IMR-90 (cell line): ENCODE results near the gene NCAM1. TPM values are rescaled to one million over a fixed set of nuclear protein-coding genes. Genes with fewer than 3 reads are reported as not detected.

ENCODE experiments used
- ATAC-seq: fragments of 200-7000 bp; cut with Tn5 transposase; 2 replicates; pipeline ENCODE4 v1.9.1; 2020; ENCODE audit warnings: low read depth, mild to moderate bottlenecking, moderate library complexity
- BruUV-seq: library from RNA; stranded (reverse); fragments of 400-500 nt; replicated peaks from 2 replicates; lab custom pipeline; 2021; lab: Mats Ljungman, UMichigan
- CTCF ChIA-PET: fragments of 300-600 bp; formaldehyde crosslinking; extraction: SDS; loops from one replicate; lab custom pipeline; 2021; ENCODE audit warnings: antibody characterized with exemption; lab: Yijun Ruan, JAX
- POLR2A ChIA-PET: fragments of 300-600 bp; sonication (Branson Sonifier 250); formaldehyde crosslinking; loops from one replicate; lab custom pipeline; 2022; ENCODE audit warnings: antibody characterized with exemption; ENCODE audit not compliant: unreplicated experiment; lab: Charles Lee
- DNase-seq: peaks from one replicate; pipeline ENCODE4 v3.0.0; 2013
- H2AFZ ChIP-seq: replicated peaks from 2 replicates; pipeline ENCODE3; 2013; ENCODE audit warnings: low read length, mild to moderate bottlenecking; ENCODE audit not compliant: poor library complexity
- H2AK5ac ChIP-seq: 2 replicates; pipeline ENCODE4 v1.6.1; 2013; ENCODE audit warnings: low read depth, low read length, inconsistent platforms
- H2AK9ac ChIP-seq: replicated peaks from 2 replicates; pipeline ENCODE3; 2013; ENCODE audit warnings: mild to moderate bottlenecking, low read depth, low read length, moderate library complexity; ENCODE audit not compliant: poor library complexity
- H2BK120ac ChIP-seq: 2 replicates; pipeline ENCODE4 v1.6.1; 2013; ENCODE audit warnings: low read depth, low read length, inconsistent platforms
- H2BK15ac ChIP-seq: 3 replicates; pipeline ENCODE4 v1.6.1; 2013; ENCODE audit warnings: low read depth, low read length, inconsistent platforms
- H2BK20ac ChIP-seq: 2 replicates; pipeline ENCODE4 v1.6.1; 2013; ENCODE audit warnings: low read depth, mild to moderate bottlenecking, inconsistent platforms, low read length, moderate library complexity
- H2BK5ac ChIP-seq: 2 replicates; pipeline ENCODE4 v1.6.1; 2013; ENCODE audit warnings: mild to moderate bottlenecking, low read depth, low read length, inconsistent platforms; ENCODE audit not compliant: poor library complexity, severe bottlenecking
- H3K14ac ChIP-seq: replicated peaks from 2 replicates; pipeline ENCODE4 v1.6.1; 2013; ENCODE audit warnings: low read depth, low read length, inconsistent platforms
- H3K18ac ChIP-seq: 2 replicates; pipeline ENCODE4 v1.6.1; 2013; ENCODE audit warnings: low read depth, low read length, control low read depth
- H3K23ac ChIP-seq: 2 replicates; pipeline ENCODE4 v1.6.1; 2013; ENCODE audit warnings: low read depth, low read length, inconsistent platforms
- H3K27ac ChIP-seq: 2 replicates; pipeline ENCODE4 v1.5.1; 2013; ENCODE audit warnings: mild to moderate bottlenecking, control low read depth, low read length; ENCODE audit not compliant: insufficient read depth
- H3K27me3 ChIP-seq: 2 replicates; pipeline ENCODE4 v1.6.1; 2013; ENCODE audit warnings: low read length; ENCODE audit not compliant: control insufficient read depth, insufficient read depth
- H3K36me3 ChIP-seq: 2 replicates; pipeline ENCODE4 v1.6.1; 2013; ENCODE audit warnings: low read length, mixed read lengths; ENCODE audit not compliant: control insufficient read depth, insufficient read depth
- H3K4ac ChIP-seq: 2 replicates; pipeline ENCODE4 v1.6.1; 2013; ENCODE audit warnings: low read depth, low read length, inconsistent platforms
- H3K4me1 ChIP-seq: 2 replicates; pipeline ENCODE4 v1.6.1; 2013; ENCODE audit warnings: low read length, mixed read lengths; ENCODE audit not compliant: control insufficient read depth, insufficient read depth
- H3K4me2 ChIP-seq: 2 replicates; pipeline ENCODE4 v1.6.1; 2013; ENCODE audit warnings: low read depth, mild to moderate bottlenecking, control low read depth, low read length, moderate library complexity
- H3K4me3 ChIP-seq: 2 replicates; pipeline ENCODE4 v1.5.1; 2013; ENCODE audit warnings: low read depth, mild to moderate bottlenecking, control low read depth, low read length, moderate library complexity; ENCODE audit not compliant: insufficient read depth
- H3K56ac ChIP-seq: 2 replicates; pipeline ENCODE4 v1.6.1; 2013; ENCODE audit warnings: low read length, inconsistent platforms; ENCODE audit not compliant: insufficient read depth; ENCODE audit errors: extremely low read depth
- H3K79me1 ChIP-seq, 2 experiments: 2 replicates each; pipeline ENCODE4 v1.6.1; 2013; ENCODE audit warnings: low read length in 2 of 2, inconsistent platforms in 1 of 2, low read depth in 1 of 2
- H3K9ac ChIP-seq: 2 replicates; pipeline ENCODE4 v1.6.1; 2013; ENCODE audit warnings: low read depth, low read length, control low read depth
- H3K9me1 ChIP-seq: 2 replicates; pipeline ENCODE4 v1.6.1; 2013; ENCODE audit warnings: low read length, inconsistent platforms; ENCODE audit not compliant: insufficient read depth
- H3K9me3 ChIP-seq: 2 replicates; pipeline ENCODE4 v1.6.1; 2013; ENCODE audit warnings: low read length; ENCODE audit not compliant: control insufficient read depth, insufficient read depth
- H4K20me1 ChIP-seq: 2 replicates; pipeline ENCODE4 v1.6.1; 2013; ENCODE audit warnings: low read length, inconsistent platforms; ENCODE audit not compliant: insufficient read depth
- H4K5ac ChIP-seq: 2 replicates; pipeline ENCODE4 v1.6.1; 2013; ENCODE audit warnings: mild to moderate bottlenecking, low read depth, low read length, control low read depth
- H4K8ac ChIP-seq, 2 experiments: 2 replicates each; pipeline ENCODE4 v1.6.1; 2013; ENCODE audit warnings: low read depth in 2 of 2, low read length in 2 of 2, control low read depth in 1 of 2, inconsistent platforms in 1 of 2
- H4K91ac ChIP-seq: 2 replicates; pipeline ENCODE4 v1.6.1; 2013; ENCODE audit warnings: low read depth, low read length, inconsistent platforms; ENCODE audit not compliant: insufficient read depth
- POLR2A ChIP-seq: IDR thresholded peaks from 2 replicates; pipeline ENCODE4 v1.6.1; 2012; ENCODE audit warnings: mild to moderate bottlenecking, low read depth, low read length
- WGBS, 2 experiments: methylation state at CpG; one replicate each; pipeline versions ENCODE4 v1.1.5 to v1.1.7; 2013; ENCODE audit warnings: missing lambda C conversion rate in 2 of 2; ENCODE audit not compliant: insufficient read length in 1 of 2; ENCODE audit errors: extremely low coverage in 2 of 2; 5-methylcytosine and 5-hydroxymethylcytosine counted together
- dilution Hi-C: fragments of 300-500 bp; cut with HindIII; formaldehyde crosslinking; loops from one replicate; pipeline ENCODE4 v1.14.3; 2018; ENCODE audit warnings: low sequenced_read_pairs; ENCODE audit not compliant: unreplicated experiment
- in situ Hi-C: fragments of 300-500 bp; cut with MboI; formaldehyde crosslinking; loops from 3 replicates; pipeline ENCODE4 v1.14.3; 2019; ENCODE audit warnings: low sequenced_read_pairs, inconsistent platforms, mixed read lengths
- intact Hi-C: fragments of 100-400 bp; cut with micrococcal nuclease; formaldehyde crosslinking; loops from 2 replicates; pipeline ENCODE4 v1.10.0; 2022
- polyA plus RNA-seq, 3 experiments: library from polyadenylated mRNA; depleted of rRNA; stranded (reverse); fragments of >200 nt; gene quantifications; 2 replicates each; pipeline ENCODE4 v1.2.3, GENCODE V29; 2012; ENCODE audit warnings: low replicate concordance in 1 of 3
- total RNA-seq: library from RNA; depleted of rRNA; stranded (reverse); fragments of >200 nt; gene quantifications from 2 replicates; pipeline ENCODE4 v1.2.3, GENCODE V29; 2012

Gene NCAM1
- total and polyA plus RNA-seq, 2 of the 4 experiments (the other 2 are of a cell fraction), result 0.09 to 0.18 TPM

- peaks cover 9% of the 10 kb centered on the region for H3K9me3 ChIP-seq
- H3K4me2 ChIP-seq, result no peak overlapping the region
- dilution Hi-C loops (no loop called here), intact Hi-C loops (no loop called here), in situ Hi-C loops (no loop called here)
- no peak overlapping the region for H3K27ac ChIP-seq
- no peak overlapping the region for H4K5ac ChIP-seq
- no peak for TF ChIP-seq POLR2A
- H4K91ac ChIP-seq, result no peak overlapping the region
- H3K4ac ChIP-seq, result no peak overlapping the region
- no peaks in the 10 kb centered on the region for H4K20me1 ChIP-seq
- BruUV-seq, result no TSS peak
- no peak for ATAC-seq
- H2AFZ ChIP-seq, result no peak overlapping the region
- no peaks in the 10 kb centered on the region for H3K9me1 ChIP-seq
- no peak overlapping the region for H3K9ac ChIP-seq
- no peak overlapping the region for H3K14ac ChIP-seq
- no peak overlapping the region for H3K56ac ChIP-seq
- H2BK15ac ChIP-seq, result no peak overlapping the region
- no peak overlapping the region for H2AK5ac ChIP-seq
- H2BK20ac ChIP-seq, result no peak overlapping the region
- no peaks in the 10 kb centered on the region for H3K36me3 ChIP-seq
- H3K79me1 ChIP-seq, result no peaks in the 10 kb centered on the region
- H3K4me1 ChIP-seq, result no peaks in the 10 kb centered on the region
- no peak overlapping the region for H4K8ac ChIP-seq
- no CpG with 5 or more reads among the region's 15 CpGs for WGBS, 2 experiments
- no peak overlapping the region for H3K18ac ChIP-seq
- DNase-seq, result no peak
- no peak overlapping the region for H3K4me3 ChIP-seq
- CTCF ChIA-PET, result no interaction called here
- H3K27me3 ChIP-seq, result no peaks in the 10 kb centered on the region
- no peak overlapping the region for H2AK9ac ChIP-seq
- no peak overlapping the region for H2BK120ac ChIP-seq
- POLR2A ChIA-PET, result no interaction called here
- H3K23ac ChIP-seq, result no peak overlapping the region
- no peak overlapping the region for H2BK5ac ChIP-seq
Observed at GRCh38 chr11:113045146-113045545, 83.9 kb downstream of the NCAM1 start.
